Smooth muscle cell (in vitro differentiated cells): ENCODE measurements around the gene ABCC9. TPM values are rescaled to one million over a fixed set of nuclear protein-coding genes. Genes with fewer than 3 reads are reported as not detected.

Experiments used
- DNase-seq: peaks from one replicate; lab custom pipeline; 2025; ENCODE audit not compliant: unreplicated experiment; lab: John Stamatoyannopoulos, UW
- H2AFZ ChIP-seq: fragments of 200-600 bp; sonication (generic); 2 replicates; pipeline ENCODE4 v1.6.0; 2016; ENCODE audit warnings: antibody characterized with exemption, low read depth, mild to moderate bottlenecking
- H3F3A ChIP-seq: fragments of 200-600 bp; sonication (generic); 2 replicates; pipeline ENCODE4 v1.6.0; 2017; ENCODE audit warnings: antibody characterized with exemption, low read depth
- H3K27ac ChIP-seq: fragments of 200-600 bp; sonication (generic); 2 replicates; pipeline ENCODE4 v1.5.1; 2016; ENCODE audit warnings: low read depth, mild to moderate bottlenecking
- H3K27me3 ChIP-seq: fragments of 200-600 bp; sonication (generic); 2 replicates; pipeline ENCODE4 v1.6.1; 2016; ENCODE audit warnings: low read depth, mild to moderate bottlenecking
- H3K36me3 ChIP-seq: fragments of 200-600 bp; sonication (generic); 2 replicates; pipeline ENCODE4 v1.5.1; 2016; ENCODE audit warnings: low read depth
- H3K4me1 ChIP-seq: fragments of 200-600 bp; sonication (generic); 2 replicates; pipeline ENCODE4 v1.5.1; 2016; ENCODE audit warnings: low read depth
- H3K4me2 ChIP-seq: fragments of 200-600 bp; sonication (generic); 2 replicates; pipeline ENCODE4 v1.6.0; 2016; ENCODE audit warnings: mild to moderate bottlenecking
- H3K4me3 ChIP-seq: fragments of 200-600 bp; sonication (generic); 2 replicates; pipeline ENCODE4 v1.5.1; 2016; ENCODE audit warnings: mild to moderate bottlenecking
- H3K79me2 ChIP-seq: fragments of 200-600 bp; sonication (generic); 2 replicates; pipeline ENCODE4 v1.6.0; 2016; ENCODE audit warnings: low read depth, mild to moderate bottlenecking
- H3K9ac ChIP-seq: fragments of 200-600 bp; sonication (generic); 2 replicates; pipeline ENCODE4 v1.6.0; 2016; ENCODE audit warnings: low read depth
- H3K9me3 ChIP-seq: fragments of 200-600 bp; sonication (generic); replicated peaks from 2 replicates; pipeline ENCODE4 v1.5.1; 2016; ENCODE audit warnings: low read depth
- H4K20me1 ChIP-seq: fragments of 200-600 bp; sonication (generic); 2 replicates; pipeline ENCODE4 v1.6.0; 2016; ENCODE audit warnings: low read depth
- WGBS: methylation state at CpG from one replicate; pipeline ENCODE4 v1.1.7; 2016; ENCODE audit warnings: low lambda C conversion rate; 5-methylcytosine and 5-hydroxymethylcytosine counted together
- polyA plus RNA-seq: library from polyadenylated mRNA; unstranded; fragments of >200 nt; fragmentation: Nextera tagmentation; extraction: Ambion mirVana; gene quantifications from 2 replicates; pipeline ENCODE4 v1.2.1, GENCODE V29; 2016
- total RNA-seq: library from RNA; depleted of rRNA; stranded (reverse); fragments of >200 nt; gene quantifications from 2 replicates; pipeline ENCODE4 v1.2.3, GENCODE V29; 2014
- TF ChIP-seq, protein P1 (sequence below): fragments of 200-600 bp; sonication (generic); IDR thresholded peaks from 2 replicates; pipeline ENCODE4 v1.5.1; 2017; ENCODE audit warnings: borderline replicate concordance, mild to moderate bottlenecking, antibody characterized with exemption; ENCODE audit not compliant: insufficient read depth, poor library complexity, severe bottlenecking

Gene ABCC9
- total and polyA plus RNA-seq, 2 experiments from 2014 or later = 0.22 TPM; not detected in 1

DNA sequence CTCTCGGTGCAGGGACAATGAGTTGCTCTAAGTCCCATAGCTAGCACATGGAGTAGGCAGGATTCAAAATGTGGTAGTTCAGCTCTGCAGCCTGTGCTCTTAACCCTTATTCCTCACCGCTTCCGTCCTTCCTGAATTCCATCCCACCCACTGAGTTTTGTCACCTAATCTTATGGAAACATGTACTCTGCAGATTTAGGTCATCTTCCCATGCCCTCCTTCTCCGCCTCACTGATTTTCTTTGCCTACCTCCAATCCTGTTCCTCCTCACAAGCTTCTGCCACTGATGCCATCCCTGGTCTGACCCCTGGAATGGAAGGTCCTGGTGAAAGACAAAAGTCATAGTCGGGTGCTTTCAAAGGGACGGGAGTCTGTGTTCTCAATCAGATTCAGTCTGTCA is 46.5 kb upstream of the ABCC9 start:
- no peaks in the 10 kb centered on the region for H3F3A ChIP-seq
- no peaks in the 10 kb centered on the region for H3K9me3 ChIP-seq
- TF ChIP-seq, protein P1, sequence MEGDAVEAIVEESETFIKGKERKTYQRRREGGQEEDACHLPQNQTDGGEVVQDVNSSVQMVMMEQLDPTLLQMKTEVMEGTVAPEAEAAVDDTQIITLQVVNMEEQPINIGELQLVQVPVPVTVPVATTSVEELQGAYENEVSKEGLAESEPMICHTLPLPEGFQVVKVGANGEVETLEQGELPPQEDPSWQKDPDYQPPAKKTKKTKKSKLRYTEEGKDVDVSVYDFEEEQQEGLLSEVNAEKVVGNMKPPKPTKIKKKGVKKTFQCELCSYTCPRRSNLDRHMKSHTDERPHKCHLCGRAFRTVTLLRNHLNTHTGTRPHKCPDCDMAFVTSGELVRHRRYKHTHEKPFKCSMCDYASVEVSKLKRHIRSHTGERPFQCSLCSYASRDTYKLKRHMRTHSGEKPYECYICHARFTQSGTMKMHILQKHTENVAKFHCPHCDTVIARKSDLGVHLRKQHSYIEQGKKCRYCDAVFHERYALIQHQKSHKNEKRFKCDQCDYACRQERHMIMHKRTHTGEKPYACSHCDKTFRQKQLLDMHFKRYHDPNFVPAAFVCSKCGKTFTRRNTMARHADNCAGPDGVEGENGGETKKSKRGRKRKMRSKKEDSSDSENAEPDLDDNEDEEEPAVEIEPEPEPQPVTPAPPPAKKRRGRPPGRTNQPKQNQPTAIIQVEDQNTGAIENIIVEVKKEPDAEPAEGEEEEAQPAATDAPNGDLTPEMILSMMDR = no peak
- no peak overlapping the region for H3K9ac ChIP-seq
- DNase-seq = no peak
- H3K4me1 ChIP-seq = no peaks in the 10 kb centered on the region
- no peak overlapping the region for H3K4me3 ChIP-seq
- no peak overlapping the region for H3K4me2 ChIP-seq
- no peaks in the 10 kb centered on the region for H4K20me1 ChIP-seq
- H2AFZ ChIP-seq = no peak overlapping the region
- H3K79me2 ChIP-seq = no peaks in the 10 kb centered on the region
- H3K36me3 ChIP-seq = no peaks in the 10 kb centered on the region
- WGBS = 79% methylated on average over 6 of the region's 6 CpGs
- no peak overlapping the region for H3K27ac ChIP-seq
- no peaks in the 10 kb centered on the region for H3K27me3 ChIP-seq

DNA sequence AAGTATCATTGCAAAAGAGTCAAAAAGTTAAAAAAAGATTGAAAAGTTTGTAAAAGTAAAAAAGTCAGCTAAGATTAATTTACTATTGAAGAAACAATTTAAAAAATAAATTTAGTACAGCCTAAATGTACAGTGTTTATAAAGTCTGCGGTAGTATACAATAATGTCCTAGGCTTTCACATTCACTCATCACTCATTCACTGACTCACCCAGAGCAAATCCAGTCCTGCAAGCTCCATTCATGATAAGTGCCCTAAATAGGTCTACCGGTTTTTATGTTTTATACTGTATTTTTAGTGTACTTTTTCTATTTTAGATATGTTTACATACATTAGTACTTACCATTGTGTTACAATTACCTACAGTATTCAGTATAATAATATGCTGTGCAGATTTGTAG is 43.9 kb upstream of the ABCC9 start:
- Histone ChIP-seq H3K27ac (no peak overlapping the region), H3K9me3 (no peaks in the 10 kb centered on the region)
- DNase-seq = no peak

GRCh38 chr12:21984375-21984774 is 43.1 kb upstream of the ABCC9 start:
- Histone ChIP-seq H3K9me3 (no peaks in the 10 kb centered on the region), H3K36me3 (no peaks in the 10 kb centered on the region), H2AFZ (no peak overlapping the region), H3K9ac (no peak overlapping the region), H3F3A (no peaks in the 10 kb centered on the region), H3K27me3 (no peaks in the 10 kb centered on the region), H3K4me2 (no peak overlapping the region), H3K4me1 (no peaks in the 10 kb centered on the region), H3K79me2 (no peaks in the 10 kb centered on the region), H3K4me3 (no peak overlapping the region), H4K20me1 (no peaks in the 10 kb centered on the region), H3K27ac (no peak overlapping the region)
- TF ChIP-seq, protein P1 = no peak
- no peak for DNase-seq

More for the DNA sequence above, 43.9 kb upstream of the ABCC9 start:
- H4K20me1 ChIP-seq = no peaks in the 10 kb centered on the region
- H3K4me1 ChIP-seq = no peaks in the 10 kb centered on the region
- H3F3A ChIP-seq = no peaks in the 10 kb centered on the region
- no peaks in the 10 kb centered on the region for H3K36me3 ChIP-seq
- no peak overlapping the region for H3K9ac ChIP-seq
- no peaks in the 10 kb centered on the region for H3K27me3 ChIP-seq
- H2AFZ ChIP-seq = no peak overlapping the region
- H3K4me3 ChIP-seq = no peak overlapping the region
- H3K4me2 ChIP-seq = no peak overlapping the region
- no peaks in the 10 kb centered on the region for H3K79me2 ChIP-seq
- TF ChIP-seq, protein P1 = no peak
- WGBS = 73% methylated on average over 2 of the region's 2 CpGs

GRCh38 chr12:21983095-21983494 is 41.9 kb upstream of the ABCC9 start:
- H3K36me3 ChIP-seq = no peaks in the 10 kb centered on the region
- 82% methylated on average over 3 of the region's 3 CpGs for WGBS
- H3K9me3 ChIP-seq = no peaks in the 10 kb centered on the region
- H3K4me1 ChIP-seq = no peaks in the 10 kb centered on the region
- no peak overlapping the region for H3K27ac ChIP-seq
- no peak for DNase-seq
- no peak overlapping the region for H3K9ac ChIP-seq
- H3K79me2 ChIP-seq = no peaks in the 10 kb centered on the region
- TF ChIP-seq, protein P1 = no peak
- no peak overlapping the region for H3K4me3 ChIP-seq
- H4K20me1 ChIP-seq = no peaks in the 10 kb centered on the region
- H3K4me2 ChIP-seq = no peak overlapping the region
- H3K27me3 ChIP-seq = no peaks in the 10 kb centered on the region
- no peak overlapping the region for H2AFZ ChIP-seq
- no peaks in the 10 kb centered on the region for H3F3A ChIP-seq
